ENCODE data around the gene KCNK15. TPM values are rescaled to one million over a fixed set of nuclear protein-coding genes. Genes with fewer than 3 reads are reported as not detected.

The KCNK15 gene
- polyA plus RNA-seq, 1 donor (not counting 4 experiments of a cell fraction or from before 2014, with no cell fraction given) = not detected

- Histone ChIP-seq H3K4me2 (ENCODE audit: control insufficient read depth, extremely low read depth, insufficient read depth, low read depth, low read length) (no peak overlapping the region), H3K4me1 (ENCODE audit: control insufficient read depth, extremely low read depth, insufficient read depth, low read length) (peaks cover 7% of the 10 kb centered on the region), H3K9me1 (ENCODE audit: control insufficient read depth, extremely low read depth, insufficient read depth, low read length) (no peaks in the 10 kb centered on the region), H3K79me2 (ENCODE audit: control insufficient read depth, insufficient read depth, low read length) (no peaks in the 10 kb centered on the region), H2AFZ (ENCODE audit: control insufficient read depth, low read length) (no peak overlapping the region), H3K4me3 (ENCODE audit: control insufficient read depth in 2 of 3, extremely low read depth in 1 of 3, insufficient read depth in 2 of 3, low read depth in 1 of 3, low read length in 3 of 3) (no peak overlapping the region), H3K9me3 (ENCODE audit: control insufficient read depth, low read depth, low read length) (no peaks in the 10 kb centered on the region), H3K9ac (ENCODE audit: control insufficient read depth, extremely low read depth, insufficient read depth, low read length) (no peak overlapping the region), H3K36me3 (ENCODE audit: control insufficient read depth in 2 of 2, extremely low read depth in 1 of 2, insufficient read depth in 2 of 2, low read length in 2 of 2) (no peaks in the 10 kb centered on the region), H3K27me3 (ENCODE audit: control insufficient read depth, extremely low read depth, insufficient read depth, low read length) (no peaks in the 10 kb centered on the region), H3K27ac (ENCODE audit: control insufficient read depth, insufficient read depth, low read length) (no peak overlapping the region), H4K20me1 (ENCODE audit: control insufficient read depth, extremely low read depth, insufficient read depth, low read length) (no peaks in the 10 kb centered on the region)
- TF ChIP-seq EZH2 (IDR thresholded peaks at IDR 0.05; ENCODE audit: low read length) (no peak), CTCF (optimal IDR thresholded peaks at IDR 0.05 in 1 of 3, IDR thresholded peaks at IDR 0.05 in 1 of 3, conservative IDR thresholded peaks at IDR 0.05 in 1 of 3; ENCODE audit: extremely low read depth in 1 of 3, insufficient read depth in 2 of 3, low read length in 3 of 3) (no peak)
- FAIRE-seq (no peak), DNase-seq (ENCODE audit: low read depth, low spot score) (no peak)
- dilution Hi-C loops (cut with MboI; ENCODE audit: extremely low pct_ligation_motif_present, low sequenced_read_pairs) = no loop called here
Measured at GRCh38 chr20:44709797-44710196, 35.9 kb upstream of the KCNK15 start.

- FAIRE-seq = no peak
- Histone ChIP-seq H3K27ac (ENCODE audit: control insufficient read depth, insufficient read depth, low read length) (no peak overlapping the region), H4K20me1 (ENCODE audit: control insufficient read depth, extremely low read depth, insufficient read depth, low read length) (no peaks in the 10 kb centered on the region)
Measured at GRCh38 chr20:44711237-44711636, 34.4 kb upstream of the KCNK15 start.

More at GRCh38 chr20:44711237-44711636, 34.4 kb upstream of the KCNK15 start:
- TF ChIP-seq EZH2 (IDR thresholded peaks at IDR 0.05; ENCODE audit: low read length) = no peak
- no peak for TF ChIP-seq CTCF (optimal IDR thresholded peaks at IDR 0.05 in 1 of 3, IDR thresholded peaks at IDR 0.05 in 1 of 3, conservative IDR thresholded peaks at IDR 0.05 in 1 of 3; ENCODE audit: extremely low read depth in 1 of 3, insufficient read depth in 2 of 3, low read length in 3 of 3)
- H3K9me3 ChIP-seq (ENCODE audit: control insufficient read depth, low read depth, low read length) = no peaks in the 10 kb centered on the region
- no peak for DNase-seq (ENCODE audit: low read depth, low spot score)
- no peaks in the 10 kb centered on the region for H3K79me2 ChIP-seq (ENCODE audit: control insufficient read depth, insufficient read depth, low read length)
- H3K27me3 ChIP-seq (ENCODE audit: control insufficient read depth, extremely low read depth, insufficient read depth, low read length) = no peaks in the 10 kb centered on the region
- no peak overlapping the region for H3K4me3 ChIP-seq (ENCODE audit: control insufficient read depth in 2 of 3, extremely low read depth in 1 of 3, insufficient read depth in 2 of 3, low read depth in 1 of 3, low read length in 3 of 3)
- H3K4me2 ChIP-seq (ENCODE audit: control insufficient read depth, extremely low read depth, insufficient read depth, low read depth, low read length) = no peak overlapping the region
- dilution Hi-C loops (cut with MboI; ENCODE audit: extremely low pct_ligation_motif_present, low sequenced_read_pairs) = no loop called here
- H3K9ac ChIP-seq (ENCODE audit: control insufficient read depth, extremely low read depth, insufficient read depth, low read length) = no peak overlapping the region
- H3K9me1 ChIP-seq (ENCODE audit: control insufficient read depth, extremely low read depth, insufficient read depth, low read length) = no peaks in the 10 kb centered on the region
- H3K4me1 ChIP-seq (ENCODE audit: control insufficient read depth, extremely low read depth, insufficient read depth, low read length) = peaks cover 21% of the 10 kb centered on the region
- no peaks in the 10 kb centered on the region for H3K36me3 ChIP-seq (ENCODE audit: control insufficient read depth in 2 of 2, extremely low read depth in 1 of 2, insufficient read depth in 2 of 2, low read length in 2 of 2)
- no peak overlapping the region for H2AFZ ChIP-seq (ENCODE audit: control insufficient read depth, low read length)

Data from keratinocyte (primary cell).